ENCODE measurements around the gene MRTFA.
"Not testable (repeated sequence)": the region's sequence is repeated elsewhere in the genome, so short reads cannot be mapped to it uniquely, and the experiment has no call there.

MRTFA gene

DNA sequence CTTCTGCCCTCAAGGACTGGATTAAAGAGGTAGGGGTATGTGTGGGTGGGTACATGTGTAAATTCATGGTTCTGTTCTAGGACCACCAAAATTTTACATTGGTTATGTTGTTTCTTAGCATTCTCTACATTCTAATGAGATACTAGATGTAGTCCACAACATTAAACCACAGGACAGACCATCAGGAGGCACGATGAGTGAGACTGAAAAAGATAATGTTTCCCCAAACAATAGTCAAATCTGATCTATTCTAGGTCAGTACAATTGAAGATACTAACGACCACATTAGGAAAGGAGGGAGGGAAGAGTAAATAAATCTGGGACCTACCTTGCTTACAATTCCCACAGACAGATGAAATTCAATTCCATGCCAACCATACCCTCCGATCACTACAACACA lies 42.2 kb downstream of the MRTFA start:
- no peak for DNase-seq

DNA sequence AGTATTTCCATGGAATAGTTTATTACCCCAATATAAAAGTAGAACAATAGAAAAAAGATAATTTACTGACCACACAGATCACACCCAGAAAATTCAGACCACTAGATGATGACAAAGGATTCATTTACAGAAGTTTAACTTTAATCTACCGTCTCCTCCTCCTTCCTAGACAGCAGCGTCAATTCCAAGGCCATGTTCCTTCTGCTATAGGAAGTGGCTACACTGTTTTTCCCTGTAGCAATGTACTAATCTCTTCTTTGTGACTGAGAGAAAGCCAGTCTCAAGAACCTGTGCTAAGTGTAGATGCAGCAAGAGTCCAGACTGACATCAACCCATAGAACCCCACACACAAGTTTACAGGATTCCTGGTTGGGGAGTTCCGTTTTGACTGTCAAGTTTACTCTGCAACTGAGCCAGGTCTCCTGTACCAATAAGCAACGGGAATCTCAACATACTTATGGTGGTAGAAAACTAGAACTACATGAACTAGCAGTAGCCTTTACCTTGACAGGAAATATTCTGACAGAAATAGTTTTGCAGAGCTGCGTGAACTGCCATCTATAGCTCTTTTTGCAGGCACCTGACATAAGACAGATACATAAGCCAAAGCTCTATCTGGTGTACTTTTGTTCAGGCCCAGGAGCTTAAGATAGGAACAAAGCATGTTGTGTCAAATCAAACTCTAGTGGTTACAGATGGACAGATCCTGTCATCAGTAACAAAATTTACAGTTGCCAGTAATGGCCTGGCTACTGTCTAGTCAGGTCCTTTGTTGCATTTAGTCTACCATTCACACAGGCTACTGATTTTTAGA lies 42.9 kb downstream of the MRTFA start:
- DNase-seq, result no peak

DNA sequence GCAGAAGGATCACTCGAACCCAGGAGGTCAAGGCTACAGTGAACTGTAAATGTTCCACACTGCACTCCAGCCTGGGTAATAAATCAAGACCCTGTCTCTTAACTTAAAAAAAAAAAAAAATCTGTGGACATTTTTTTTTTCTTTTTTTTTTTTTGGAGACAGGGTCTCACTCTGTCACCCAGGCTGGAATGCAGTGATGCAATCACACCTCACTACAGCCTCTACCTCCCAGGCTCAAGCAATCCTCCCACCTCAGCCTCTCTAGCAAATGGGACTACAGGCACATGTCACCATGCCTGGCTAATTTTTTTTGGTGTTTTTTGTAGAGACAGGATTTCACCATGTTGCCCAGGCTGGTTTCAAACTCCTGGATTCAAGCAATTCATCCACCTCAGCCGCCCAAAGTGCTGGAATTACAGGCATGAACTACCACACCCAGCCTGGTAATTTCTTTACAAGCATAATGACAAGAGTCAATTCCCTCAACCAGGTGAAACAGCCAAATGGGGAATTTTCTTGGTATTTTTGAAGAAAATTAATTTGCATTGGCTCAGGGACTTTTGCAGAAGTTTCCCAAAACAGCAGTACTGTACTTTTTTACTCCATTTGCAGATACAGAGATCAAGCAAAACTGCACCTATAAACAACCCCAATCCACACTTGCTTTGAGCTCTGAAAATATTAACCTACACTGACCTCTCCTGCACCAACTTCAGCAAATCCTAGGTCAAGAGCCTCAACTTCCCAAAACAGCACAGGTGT lies 44.0 kb downstream of the MRTFA start:
- DNase-seq, result no peak

DNA sequence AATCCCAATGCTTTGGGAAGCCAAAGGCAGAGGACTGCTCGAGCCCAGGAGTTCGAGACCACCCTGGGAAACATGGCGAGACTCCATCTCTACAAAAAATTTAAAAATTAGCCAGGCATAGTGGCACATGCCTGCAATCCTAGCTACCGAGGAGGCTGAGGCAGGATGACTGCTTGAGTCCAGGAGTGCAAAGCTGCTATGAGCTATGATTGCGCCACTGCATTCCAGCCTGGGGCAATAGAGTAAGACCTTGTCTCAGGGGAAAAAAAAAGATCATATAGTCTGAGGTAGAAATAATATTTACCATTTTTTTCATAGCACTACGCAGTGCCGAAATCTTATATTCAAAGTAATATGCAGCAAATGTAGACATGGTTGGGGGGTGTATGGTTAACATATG lies 47.8 kb downstream of the MRTFA start:
- DNase-seq, result no peak

DNA sequence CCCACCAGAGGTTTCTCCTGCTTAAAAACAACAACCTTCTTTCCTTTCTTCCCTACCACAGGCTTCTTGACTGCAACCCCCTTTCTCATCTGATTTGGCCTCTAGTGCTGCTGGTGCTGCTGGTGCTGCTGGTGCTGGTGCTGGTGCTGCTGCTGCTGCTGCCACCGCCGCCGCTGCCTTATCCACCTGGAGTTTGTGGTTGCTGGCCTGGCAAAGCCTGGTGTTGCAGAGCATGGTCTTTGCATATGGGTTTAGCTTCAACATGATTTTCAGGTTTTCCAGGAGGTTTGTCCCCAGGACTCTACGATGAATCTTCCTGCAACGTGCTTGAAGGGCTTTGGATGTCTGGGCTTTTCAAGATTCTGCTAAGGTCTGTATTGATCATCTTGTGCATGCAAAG lies 49.7 kb downstream of the MRTFA start:
- DNase-seq, result no peak

DNA sequence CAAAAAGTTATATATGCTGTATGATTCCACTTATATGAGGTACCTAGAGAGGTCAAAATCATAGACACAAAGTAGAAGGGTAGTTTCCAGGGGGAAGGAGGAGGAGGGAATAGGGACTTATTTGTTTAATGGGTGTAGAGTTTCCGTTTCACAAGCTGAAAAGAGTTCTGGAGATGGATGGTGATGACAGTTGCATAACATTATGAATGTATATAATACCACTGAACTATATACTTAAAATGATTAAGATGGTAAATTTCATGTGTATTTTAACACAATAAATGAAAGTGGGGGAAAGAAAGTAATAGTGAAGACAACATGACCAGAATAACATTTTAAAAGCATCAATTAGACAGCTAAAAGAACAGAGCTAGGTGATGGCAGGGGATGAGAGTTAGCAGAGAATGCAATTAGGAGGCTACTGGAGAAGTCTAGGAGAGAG lies 51.2 kb downstream of the MRTFA start:
- DNase-seq, result no peak

DNA sequence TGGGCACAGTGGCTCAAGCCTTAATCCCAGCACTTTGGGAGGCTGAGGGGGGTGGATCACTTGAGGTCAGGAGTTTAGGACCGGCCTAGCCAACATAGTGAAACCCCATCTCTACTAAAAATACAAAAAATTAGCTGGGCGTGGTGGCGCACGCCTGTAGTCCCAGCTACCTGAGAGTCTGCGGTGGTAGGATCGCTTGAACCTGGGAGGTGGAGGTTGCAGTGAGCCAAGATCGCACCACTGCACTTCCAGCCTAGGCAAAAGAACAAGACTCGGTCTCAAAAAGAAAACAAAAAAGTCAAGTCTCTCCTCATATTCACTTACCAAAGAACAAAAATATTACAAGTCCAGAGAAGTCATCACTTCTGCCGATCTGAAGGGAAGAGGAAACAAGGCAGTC lies 51.8 kb downstream of the MRTFA start:
- not testable (repeated sequence) for DNase-seq

DNA sequence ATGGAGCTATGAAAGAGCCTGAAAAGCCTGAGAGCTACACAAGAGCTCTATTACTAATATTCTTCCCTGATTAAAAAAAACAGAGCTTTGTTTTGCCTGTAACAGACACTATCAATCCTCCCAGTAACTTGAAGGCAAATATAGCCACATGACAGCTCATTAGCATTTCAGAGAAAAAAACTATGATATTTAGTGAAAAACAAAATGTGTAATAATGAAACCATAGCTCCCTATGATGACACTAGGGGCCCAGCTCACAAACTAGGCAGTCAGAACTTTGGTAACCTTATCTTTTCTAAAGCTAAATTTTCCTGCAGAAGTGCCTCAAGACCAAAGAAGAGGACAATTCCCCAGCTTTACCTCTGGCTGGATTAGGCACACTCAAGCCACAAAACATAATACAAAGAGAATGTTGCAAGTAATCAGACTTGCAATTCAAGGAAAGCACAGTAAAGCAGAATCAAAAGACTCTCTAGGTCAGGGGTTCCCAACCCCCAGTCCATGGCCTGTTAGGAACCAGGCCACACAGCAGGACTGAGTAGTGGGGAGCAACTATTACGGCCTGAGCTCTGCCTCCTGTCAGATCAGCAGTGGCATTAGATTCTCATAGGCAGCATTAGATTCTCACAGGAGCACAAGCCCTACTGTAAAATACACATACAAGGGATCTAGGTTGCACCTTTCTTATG lies 53.3 kb downstream of the MRTFA start:
- no peak for DNase-seq

DNA sequence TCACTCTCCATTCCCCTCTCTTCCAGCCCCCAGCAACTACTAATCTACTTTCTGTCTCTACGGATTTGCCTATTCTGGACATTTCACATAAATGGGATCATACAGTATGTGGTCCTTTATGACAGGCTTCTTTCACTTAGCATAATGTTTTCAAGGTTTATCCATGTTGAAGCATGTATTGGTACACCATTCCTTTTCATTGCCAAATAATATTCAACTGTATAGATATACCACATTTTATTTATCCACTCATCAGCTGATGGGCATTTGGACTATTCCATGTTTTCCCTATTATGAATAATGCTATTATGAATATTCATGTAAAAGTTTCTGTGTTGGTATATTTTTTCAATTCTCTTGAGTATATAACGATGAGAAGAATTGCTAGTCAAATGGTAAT lies 54.5 kb downstream of the MRTFA start:
- no peak for DNase-seq

DNA sequence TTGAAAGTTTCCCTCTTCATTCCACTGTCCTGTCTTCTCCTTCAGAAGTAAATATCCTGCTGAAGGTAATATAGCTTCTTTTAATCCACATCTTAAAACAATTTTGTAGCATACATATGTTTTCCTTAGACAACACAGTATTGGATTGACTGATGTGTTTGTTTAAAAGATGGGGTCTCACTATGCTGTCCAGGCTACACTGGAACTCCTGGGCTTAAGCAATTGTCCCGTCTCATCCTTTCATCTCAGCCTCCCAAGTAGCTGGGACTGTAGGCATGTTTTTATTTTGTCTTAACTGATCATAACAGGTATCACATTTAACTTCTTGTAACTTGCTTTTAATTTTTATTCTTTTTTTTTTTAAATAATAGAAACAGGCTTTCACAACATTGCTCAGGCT lies 55.9 kb downstream of the MRTFA start:
- DNase-seq, result no peak

DNA sequence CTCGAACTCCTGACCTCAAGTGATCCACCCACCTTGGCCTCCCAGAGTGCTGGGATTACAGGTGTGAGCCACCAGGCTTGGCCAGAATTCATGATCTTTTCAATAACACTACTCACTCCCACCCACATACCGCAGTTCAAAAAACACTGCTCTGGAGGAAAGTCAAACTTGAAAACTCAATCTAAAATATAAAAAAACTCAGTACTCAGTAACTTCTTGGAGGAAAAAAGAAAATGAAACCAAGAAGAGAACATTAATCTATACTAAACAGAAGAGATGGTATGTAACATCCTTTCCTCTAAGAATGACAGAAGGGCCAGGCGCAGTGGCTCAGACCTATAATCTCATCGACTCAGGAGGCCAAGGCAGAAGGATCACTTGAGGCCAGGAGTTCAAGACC lies 58.3 kb downstream of the MRTFA start:
- DNase-seq, result no peak

DNA sequence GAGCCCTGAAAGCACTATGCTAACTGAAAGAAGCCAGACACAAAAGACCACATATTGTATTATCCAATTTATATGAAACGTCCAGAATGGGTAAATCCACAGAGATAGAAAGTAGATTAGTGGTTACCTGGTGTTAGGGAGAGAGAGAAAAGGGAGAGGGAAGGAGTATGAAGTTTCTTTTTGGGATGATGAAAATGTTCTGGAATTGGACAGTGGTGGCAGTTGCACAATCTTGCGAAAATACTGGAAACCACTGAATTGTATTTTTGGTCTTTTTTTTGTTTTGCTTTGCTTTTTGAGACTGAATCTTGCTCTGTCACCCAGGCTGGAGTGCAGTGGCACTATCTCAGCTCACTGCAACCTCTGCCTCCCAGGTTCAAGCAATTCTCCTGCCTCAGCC lies 63.5 kb downstream of the MRTFA start:
- DNase-seq, result no peak

DNA sequence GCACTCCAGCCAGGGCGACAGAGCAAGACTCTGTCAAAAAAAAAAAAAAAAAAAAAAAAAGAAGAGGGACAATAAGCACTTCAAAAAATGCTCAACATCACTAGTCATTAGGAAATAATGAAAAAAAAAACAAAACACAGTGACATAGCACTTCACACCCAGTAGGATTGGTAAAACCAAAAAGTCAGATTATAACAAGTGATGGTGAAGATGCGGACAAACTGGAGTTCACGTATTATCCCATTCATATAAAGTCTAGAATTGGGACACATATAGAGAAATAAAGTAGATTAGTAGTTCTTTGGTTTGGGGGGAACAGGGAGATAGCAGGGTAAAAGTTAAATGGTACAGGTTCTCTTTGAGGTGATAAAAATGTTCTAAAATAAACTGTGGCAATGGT lies 64.6 kb downstream of the MRTFA start:
- DNase-seq, result no peak

DNA sequence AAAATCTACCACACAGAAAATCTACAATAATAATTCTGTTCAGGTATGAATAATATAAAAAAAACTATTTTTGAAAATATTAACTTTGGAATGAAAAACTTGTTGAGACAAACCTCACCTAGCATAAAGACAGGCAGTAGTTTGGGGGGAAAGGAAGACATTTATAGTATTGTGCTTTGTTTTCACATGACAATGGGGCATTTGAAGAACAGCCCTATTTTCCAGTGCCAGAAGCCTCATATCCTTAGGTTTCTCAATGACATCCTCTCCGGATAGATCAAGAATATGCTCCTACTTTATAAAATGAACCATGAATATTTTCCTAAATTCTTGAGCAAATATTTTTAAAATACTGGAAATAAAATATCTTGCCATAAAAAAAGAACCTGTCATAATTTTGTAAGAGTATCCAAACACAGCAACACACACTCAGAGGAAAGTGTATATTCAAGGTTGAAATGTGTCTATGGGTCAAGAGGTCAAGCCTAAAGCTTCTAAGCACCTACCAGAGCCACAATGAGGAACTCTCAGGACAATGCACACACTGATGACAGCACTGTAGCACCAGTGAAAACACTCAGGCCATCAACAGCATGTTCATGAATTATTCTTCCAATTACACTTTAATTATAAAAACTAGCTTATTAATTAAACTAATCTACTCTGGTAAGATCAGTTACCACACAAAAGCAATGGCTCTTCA lies 68.7 kb downstream of the MRTFA start:
- DNase-seq, result no peak

DNA sequence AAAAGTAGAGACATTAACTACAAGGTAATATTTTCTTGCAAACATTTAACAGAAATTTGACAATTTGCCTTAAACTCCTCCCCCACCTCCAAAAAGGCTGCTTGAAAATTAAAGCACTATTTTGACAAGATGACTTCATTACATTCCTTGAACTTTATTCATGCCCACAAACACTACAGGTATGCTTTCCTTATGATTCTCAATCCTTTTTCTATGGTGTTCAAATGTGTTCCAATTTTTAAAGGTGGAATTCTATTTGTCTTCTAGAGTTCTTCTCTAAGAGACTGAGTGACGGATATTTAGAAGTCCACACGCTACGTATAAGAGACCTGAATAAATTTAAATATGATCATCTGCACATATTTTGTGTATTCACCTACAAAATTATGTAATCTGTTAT lies 69.4 kb downstream of the MRTFA start:
- no peak for DNase-seq

DNA sequence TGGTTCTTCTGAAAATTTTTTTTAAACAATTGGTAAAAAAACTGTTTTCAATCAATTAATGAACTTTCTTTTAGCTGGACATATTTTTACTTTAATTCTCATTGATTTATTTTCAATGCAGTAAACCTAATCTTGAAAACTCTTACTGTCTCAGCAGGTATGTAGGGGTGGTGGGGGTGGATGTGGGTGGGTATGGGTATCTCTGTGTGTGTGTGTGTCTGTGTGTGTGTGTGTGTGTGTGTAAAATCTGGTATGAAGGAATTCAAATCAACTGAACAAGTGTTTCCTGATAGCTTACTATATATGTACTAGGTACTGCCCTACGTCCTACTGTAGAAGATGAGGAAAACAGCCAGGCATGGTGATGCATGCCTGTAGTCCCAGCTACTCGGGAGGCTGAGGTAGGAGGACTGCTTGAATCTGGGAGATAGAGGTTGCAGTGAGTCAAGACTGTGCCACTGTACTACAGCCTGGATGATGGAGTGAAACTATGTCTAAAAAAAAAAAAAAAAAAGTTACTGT lies 75.5 kb downstream of the MRTFA start:
- no peak for DNase-seq

DNA sequence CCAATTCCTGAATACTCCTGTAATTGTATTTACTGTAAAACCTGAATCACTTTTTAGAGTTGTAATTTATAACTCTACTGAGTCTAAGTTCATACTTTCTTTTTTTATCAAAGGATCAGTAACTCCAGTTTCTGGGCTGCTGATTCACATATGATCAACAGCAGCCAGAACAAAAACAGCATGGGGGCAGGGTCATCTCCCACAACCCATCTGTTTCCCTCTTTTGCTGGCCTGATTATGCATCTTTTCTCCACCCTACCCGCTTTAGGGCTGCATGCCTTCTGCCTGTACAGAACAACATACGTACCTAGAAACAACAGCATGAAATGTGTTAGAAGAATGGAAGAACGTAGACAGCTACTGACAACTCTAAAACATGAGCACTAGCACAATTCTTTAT lies 76.0 kb downstream of the MRTFA start:
- no peak for DNase-seq

DNA sequence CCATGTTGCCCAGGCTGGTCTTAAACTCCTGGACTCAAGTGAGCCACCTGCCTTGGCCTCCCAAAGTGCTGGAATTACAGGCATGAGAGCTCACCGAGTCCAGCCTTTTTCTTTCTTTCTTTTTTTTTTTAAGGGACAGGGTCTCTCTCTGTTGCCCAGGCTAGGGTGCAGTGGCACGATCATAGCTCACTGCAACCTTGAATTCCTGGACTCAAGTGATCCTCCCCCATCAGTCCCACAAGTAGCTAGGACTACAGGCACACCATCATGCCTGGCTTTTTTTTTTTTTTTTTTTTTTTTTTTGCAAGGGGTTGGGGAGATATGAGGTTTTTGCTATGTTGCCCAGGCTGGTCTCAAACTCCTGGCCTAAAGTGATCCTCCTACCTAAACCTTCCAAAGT lies 78.5 kb downstream of the MRTFA start:
- DNase-seq, result no peak

DNA sequence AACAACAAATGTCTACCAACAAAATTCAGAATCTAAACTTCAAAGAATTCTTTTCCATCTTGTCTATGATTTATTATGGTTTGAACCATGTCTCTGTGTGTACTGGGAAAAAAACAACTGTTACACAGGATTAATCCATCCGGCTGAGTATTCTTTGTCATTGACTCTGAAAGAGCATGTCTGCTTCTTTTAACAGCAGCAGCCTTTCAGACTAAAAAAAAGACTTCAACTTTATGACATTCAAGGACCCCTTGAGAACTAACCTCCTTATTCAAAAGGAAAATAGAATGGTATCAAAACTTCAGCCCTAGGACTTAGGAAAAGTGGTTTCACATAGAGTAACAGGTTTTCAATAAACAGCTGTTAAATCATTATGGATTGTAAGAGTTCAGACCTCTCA lies 79.9 kb downstream of the MRTFA start:
- DNase-seq, result no peak

DNA sequence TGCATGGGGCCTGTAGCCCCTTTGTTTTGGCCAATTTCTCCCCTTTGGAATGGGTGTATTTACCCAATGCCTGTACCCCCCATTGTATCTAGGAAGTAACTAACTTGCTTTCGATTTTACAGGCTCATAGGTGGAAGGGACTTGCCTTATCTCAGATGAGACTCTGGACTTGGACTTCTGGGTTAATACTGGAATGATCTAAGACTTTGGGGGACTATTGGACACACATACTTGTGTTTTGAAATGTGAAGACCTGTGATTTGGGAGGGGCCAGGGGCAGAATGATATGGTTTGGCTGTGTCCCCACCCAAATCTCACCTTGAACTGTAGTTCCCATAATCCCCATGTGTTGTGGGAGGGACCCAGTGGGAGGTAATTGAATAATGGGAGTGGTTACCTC lies 82.5 kb downstream of the MRTFA start:
- DNase-seq, result not testable (repeated sequence)

DNA sequence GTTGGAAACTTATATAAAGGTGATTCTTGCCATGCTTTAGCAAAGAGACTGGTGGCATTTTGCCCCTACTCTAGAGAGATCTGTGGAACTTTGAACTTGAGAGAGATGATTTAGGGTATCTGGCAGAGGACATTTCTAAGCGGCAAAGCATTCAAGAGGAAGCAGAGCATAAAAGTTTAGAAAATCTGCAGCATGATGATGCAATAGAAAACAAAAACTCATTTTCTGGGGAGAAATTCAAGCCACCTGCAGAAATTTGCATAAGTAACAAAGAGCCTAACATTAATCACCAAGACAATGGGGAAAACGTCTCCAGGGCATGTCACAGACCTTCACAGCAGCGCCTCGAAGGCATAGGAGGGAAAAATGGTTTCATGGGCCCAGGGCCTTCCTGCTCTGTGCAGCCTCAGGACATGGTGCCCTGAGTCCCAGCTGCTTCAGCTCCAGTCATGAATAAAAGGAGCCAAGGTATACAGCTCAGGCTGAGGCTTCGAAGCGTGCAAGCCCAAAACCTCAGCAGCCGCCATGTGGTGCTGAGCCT lies 83.4 kb downstream of the MRTFA start:
- no peak for DNase-seq

DNA sequence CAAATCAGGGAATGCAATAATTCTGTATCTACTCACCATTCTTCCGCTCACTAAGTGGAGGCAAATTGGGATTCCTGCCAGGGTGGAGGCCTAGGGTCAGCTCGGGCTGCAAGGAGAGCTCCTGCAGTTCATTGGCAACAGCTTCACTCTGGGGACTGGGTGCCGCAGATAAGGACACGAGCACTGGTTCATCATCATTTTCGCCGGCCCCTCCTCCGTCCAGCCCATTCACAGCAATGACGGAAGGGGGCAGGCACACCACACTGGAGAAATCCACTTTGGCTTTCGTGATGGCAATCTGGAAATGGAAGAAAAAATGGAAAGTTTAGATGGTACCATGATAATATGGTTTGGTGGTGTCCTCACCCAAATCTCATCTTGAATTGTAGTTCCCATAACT lies 84.4 kb downstream of the MRTFA start:
- no peak for DNase-seq

DNA sequence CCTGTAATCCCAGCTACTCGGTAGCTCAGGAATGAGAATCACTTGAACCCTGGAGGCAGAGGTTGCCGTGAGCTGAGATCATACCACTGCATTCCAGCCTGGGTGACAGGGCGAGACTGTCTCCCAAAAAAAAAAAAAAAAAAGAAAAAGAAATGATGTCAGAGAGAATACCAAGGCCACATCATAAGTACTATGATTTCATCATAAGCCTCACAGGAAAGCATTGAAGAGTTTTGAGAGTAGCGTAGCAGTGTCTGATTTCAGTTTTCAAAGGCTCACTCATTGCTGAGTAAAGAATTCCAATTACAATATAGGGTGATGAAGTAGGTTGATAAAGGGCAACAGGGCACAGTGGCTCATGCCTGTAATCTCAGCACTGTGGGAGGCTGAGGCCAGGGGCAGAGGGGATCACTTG lies 88.8 kb downstream of the MRTFA start:
- no peak for DNase-seq

Measured in NCI-H1417 treated with DMSO at 0.1 percent for 48 hours (cell line).